ENCODE results near the gene PPM1N. TPM values are rescaled to one million over a fixed set of nuclear protein-coding genes. Genes with fewer than 3 reads are reported as not detected.

PPM1N gene
- polyA plus RNA-seq, 3 donors = 1.3 to 4.3 (median 2.7) TPM

GRCh38 chr19:45524575-45525129, 26.4 kb downstream of the PPM1N start:
- Histone ChIP-seq H3K27me3 (ENCODE audit: control insufficient read depth in 2 of 2, insufficient read depth in 2 of 2, low read length in 2 of 2) (peaks cover 0 to 15% of the 10 kb centered on the region in 2 donors), H3K27ac (ENCODE audit: low read depth in 1 of 2, low read length in 2 of 2) (peak overlapping the region in 1 of 2 donors; percentile 8), H3K36me3 (replicated peaks in 1 of 2; ENCODE audit: control insufficient read depth in 1 of 2, insufficient read depth in 2 of 2, low read length in 2 of 2) (peaks cover 75 to 78% of the 10 kb centered on the region in 2 donors), H3K4me2 (replicated peaks; ENCODE audit: extremely low read depth, low read length, poor library complexity, severe bottlenecking) (no peak overlapping the region), H2AFZ (ENCODE audit: insufficient read depth, low read depth, low read length, poor library complexity, severe bottlenecking) (no peak overlapping the region), H3K4me1 (ENCODE audit: control insufficient read depth in 1 of 2, insufficient read depth in 2 of 2, low read length in 2 of 2) (peaks cover 78 to 89% of the 10 kb centered on the region in 2 donors), H3K79me2 (ENCODE audit: insufficient read depth, low read length) (peaks cover 33% of the 10 kb centered on the region), H3K9ac (ENCODE audit: insufficient read depth, low read length, poor library complexity, severe bottlenecking) (no peak overlapping the region), H3K9me3 (replicated peaks in 1 of 2; ENCODE audit: control insufficient read depth in 1 of 2, insufficient read depth in 1 of 2, low read length in 2 of 2) (no peaks in the 10 kb centered on the region), H4K20me1 (ENCODE audit: insufficient read depth, low read length) (peaks cover 100% of the 10 kb centered on the region), H3K4me3 (replicated peaks in 1 of 3; ENCODE audit: low read depth in 2 of 3, low read length in 3 of 3) (no peak overlapping the region)
- no peak for DNase-seq
- 100% methylated on average over 4 of the region's 15 CpGs for WGBS (ENCODE audit: insufficient coverage)
- peaks cover 0 to 8% (median 3%) of the 10 kb centered on the region in 7 donors for H3K9me3 Mint-ChIP-seq
- intact Hi-C loops (cut with micrococcal nuclease) = loop anchor here (5.0 to 10.0 kb wide), 5 partner anchors 32 to 158 kb away; partner anchors contain the start of gene OPA3 (in 1 of the 2)
- peaks cover 72% of the 10 kb centered on the region for H3K4me1 Mint-ChIP-seq
- peak overlapping the region in 2 of 7 donors; percentile 30 to 48 for H3K27ac Mint-ChIP-seq
- no peak overlapping the region for H3K4me3 Mint-ChIP-seq
- no peak for TF ChIP-seq CTCF (IDR thresholded peaks at IDR 0.05)
- H3K36me3 Mint-ChIP-seq = peaks cover 71 to 87% of the 10 kb centered on the region in 2 donors
- peaks cover 22 to 28% (median 23%) of the 10 kb centered on the region in 3 donors for H3K27me3 Mint-ChIP-seq (ENCODE audit: low read depth in 3 of 3)

GRCh38 chr19:45526143-45526542, 27.9 kb downstream of the PPM1N start:
- 23% methylated on average over 6 of the region's 9 CpGs for WGBS (ENCODE audit: insufficient coverage)
- Histone ChIP-seq H3K9me3 (replicated peaks in 1 of 2; ENCODE audit: control insufficient read depth in 1 of 2, insufficient read depth in 1 of 2, low read length in 2 of 2) (peaks cover 3 to 7% of the 10 kb centered on the region in 2 donors), H3K27me3 (ENCODE audit: control insufficient read depth in 2 of 2, insufficient read depth in 2 of 2, low read length in 2 of 2) (peaks cover 0 to 16% of the 10 kb centered on the region in 2 donors), H3K27ac (ENCODE audit: low read depth in 1 of 2, low read length in 2 of 2) (peak overlapping the region; percentile 11 to 23), H3K9ac (ENCODE audit: insufficient read depth, low read length, poor library complexity, severe bottlenecking) (no peak overlapping the region), H4K20me1 (ENCODE audit: insufficient read depth, low read length) (peaks cover 89% of the 10 kb centered on the region), H3K4me3 (replicated peaks in 1 of 3; ENCODE audit: low read depth in 2 of 3, low read length in 3 of 3) (no peak overlapping the region), H3K79me2 (ENCODE audit: insufficient read depth, low read length) (peaks cover 21% of the 10 kb centered on the region), H3K4me1 (ENCODE audit: control insufficient read depth in 1 of 2, insufficient read depth in 2 of 2, low read length in 2 of 2) (peaks cover 66 to 75% of the 10 kb centered on the region in 2 donors), H3K36me3 (replicated peaks in 1 of 2; ENCODE audit: control insufficient read depth in 1 of 2, insufficient read depth in 2 of 2, low read length in 2 of 2) (peaks cover 60 to 63% of the 10 kb centered on the region in 2 donors), H2AFZ (ENCODE audit: insufficient read depth, low read depth, low read length, poor library complexity, severe bottlenecking) (no peak overlapping the region), H3K4me2 (replicated peaks; ENCODE audit: extremely low read depth, low read length, poor library complexity, severe bottlenecking) (no peak overlapping the region)
- Mint-ChIP-seq H3K36me3 (peaks cover 59 to 72% of the 10 kb centered on the region in 2 donors), H3K4me3 (no peak overlapping the region), H3K27me3 (ENCODE audit: low read depth in 3 of 3) (peaks cover 24 to 37% (median 28%) of the 10 kb centered on the region in 3 donors), H3K27ac (peak overlapping the region in 5 of 7 donors; percentile 46 to 85 (median 70)), H3K9me3 (peaks cover 0 to 23% (median 10%) of the 10 kb centered on the region in 7 donors), H3K4me1 (peaks cover 59% of the 10 kb centered on the region)
- intact Hi-C loops (cut with micrococcal nuclease) = loop anchor here (5.0 to 10.0 kb wide), 3 partner anchors 34 to 119 kb away; partner anchors contain the start of gene OPA3 (in 1 of the 2)
- peak in 1 of 3 donors; percentile 42 for DNase-seq
- no peak for TF ChIP-seq CTCF (IDR thresholded peaks at IDR 0.05)

Data from CD14-positive monocyte (primary cell).